DND-41 (cell line): Measurements from ENCODE around the gene BNC2.

Source experiments
- ATAC-seq: fragments of 200-7000 bp; cut with Tn5 transposase; 3 replicates; pipeline ENCODE4 v1.9.1; 2021; ENCODE audit warnings: low read depth; ENCODE audit not compliant: insufficient read depth
- DNase-seq: peaks from one replicate; pipeline ENCODE4 v3.0.0-alpha.2; 2020
- H2AFZ ChIP-seq: 2 replicates; pipeline ENCODE4 v1.6.0; 2012; ENCODE audit warnings: low read depth, low read length
- H3K27ac ChIP-seq: 2 replicates; pipeline ENCODE4 v1.5.1; 2012; ENCODE audit warnings: low read length, inconsistent platforms
- H3K27me3 ChIP-seq: fragments of 200-600 bp; sonication (generic); 2 replicates; pipeline ENCODE4 v1.6.0; 2012; ENCODE audit warnings: low read length, mild to moderate bottlenecking, inconsistent platforms; ENCODE audit not compliant: insufficient read depth, poor library complexity
- H3K36me3 ChIP-seq: 2 replicates; pipeline ENCODE4 v1.5.1; 2012; ENCODE audit warnings: low read length, inconsistent platforms; ENCODE audit not compliant: insufficient read depth
- H3K4me1 ChIP-seq: 2 replicates; pipeline ENCODE4 v1.5.1; 2012; ENCODE audit warnings: mild to moderate bottlenecking, low read length; ENCODE audit not compliant: insufficient read depth
- H3K4me2 ChIP-seq: 2 replicates; pipeline ENCODE4 v1.6.0; 2012; ENCODE audit warnings: mild to moderate bottlenecking, moderate library complexity, low read length, inconsistent platforms; ENCODE audit not compliant: insufficient read depth
- H3K4me3 ChIP-seq, 2 experiments: fragments of 200-600 bp in 1 of 2; shearing (Covaris generic) in 1 of 2; 2 replicates each; pipeline ENCODE4 v1.5.1; 2012 to 2016; ENCODE audit warnings: inconsistent platforms in 2 of 2, low read length in 2 of 2, mild to moderate bottlenecking in 2 of 2, low read depth in 1 of 2, moderate library complexity in 1 of 2
- H3K79me2 ChIP-seq: 2 replicates; pipeline ENCODE4 v1.6.0; 2012; ENCODE audit warnings: low read length, inconsistent platforms; ENCODE audit not compliant: insufficient read depth
- H3K9ac ChIP-seq: 2 replicates; pipeline ENCODE4 v1.6.0; 2012; ENCODE audit warnings: low read depth, mild to moderate bottlenecking, inconsistent platforms, low read length, moderate library complexity
- H3K9me3 ChIP-seq: 2 replicates; pipeline ENCODE4 v1.5.1; 2012; ENCODE audit warnings: low read length, moderate library complexity, mild to moderate bottlenecking, inconsistent platforms; ENCODE audit not compliant: insufficient read depth, severe bottlenecking
- H4K20me1 ChIP-seq: 2 replicates; pipeline ENCODE4 v1.6.0; 2012; ENCODE audit warnings: low read length; ENCODE audit not compliant: insufficient read depth
- EZH2 ChIP-seq: IDR thresholded peaks from 3 replicates; pipeline ENCODE4 v1.6.1; 2012; ENCODE audit warnings: borderline replicate concordance, low read depth, mild to moderate bottlenecking, moderate library complexity, low read length, inconsistent platforms; ENCODE audit not compliant: severe bottlenecking
- TF ChIP-seq, protein P1 (sequence below): IDR thresholded peaks from 2 replicates; pipeline ENCODE4 v1.5.1; 2012; ENCODE audit warnings: borderline replicate concordance, low read length, moderate library complexity, mild to moderate bottlenecking; ENCODE audit not compliant: poor library complexity, severe bottlenecking; ENCODE audit errors: extremely low read depth

BNC2 gene

DNA sequence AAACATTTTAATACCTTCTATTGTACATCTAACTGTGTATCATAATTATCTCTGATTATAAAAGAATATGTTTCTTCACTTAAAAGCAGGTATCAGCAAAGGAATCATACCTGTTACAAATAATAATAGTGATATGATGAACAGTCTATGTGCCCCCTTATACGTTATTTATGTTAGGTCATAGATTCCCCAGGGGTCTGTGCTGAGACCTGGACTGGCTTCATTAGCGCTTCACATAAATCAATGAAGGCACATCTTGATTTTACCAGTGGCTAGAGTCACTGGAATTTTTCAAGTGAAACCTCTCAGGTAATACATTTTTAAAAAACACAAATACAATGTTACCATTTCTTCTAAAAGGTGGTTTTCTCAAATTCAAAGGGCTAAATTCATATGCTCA, 275.2 kb downstream of the BNC2 start:
- H3K4me2 ChIP-seq = no peak overlapping the region
- H3K36me3 ChIP-seq = no peaks in the 10 kb centered on the region
- DNase-seq (no peak), ATAC-seq (no peak)
- H3K4me1 ChIP-seq = no peaks in the 10 kb centered on the region
- no peak overlapping the region for H3K27ac ChIP-seq
- no peak overlapping the region for H3K4me3 ChIP-seq
- no peak overlapping the region for H3K9ac ChIP-seq
- H3K79me2 ChIP-seq = no peaks in the 10 kb centered on the region
- no peaks in the 10 kb centered on the region for H3K27me3 ChIP-seq
- TF ChIP-seq, protein P1, sequence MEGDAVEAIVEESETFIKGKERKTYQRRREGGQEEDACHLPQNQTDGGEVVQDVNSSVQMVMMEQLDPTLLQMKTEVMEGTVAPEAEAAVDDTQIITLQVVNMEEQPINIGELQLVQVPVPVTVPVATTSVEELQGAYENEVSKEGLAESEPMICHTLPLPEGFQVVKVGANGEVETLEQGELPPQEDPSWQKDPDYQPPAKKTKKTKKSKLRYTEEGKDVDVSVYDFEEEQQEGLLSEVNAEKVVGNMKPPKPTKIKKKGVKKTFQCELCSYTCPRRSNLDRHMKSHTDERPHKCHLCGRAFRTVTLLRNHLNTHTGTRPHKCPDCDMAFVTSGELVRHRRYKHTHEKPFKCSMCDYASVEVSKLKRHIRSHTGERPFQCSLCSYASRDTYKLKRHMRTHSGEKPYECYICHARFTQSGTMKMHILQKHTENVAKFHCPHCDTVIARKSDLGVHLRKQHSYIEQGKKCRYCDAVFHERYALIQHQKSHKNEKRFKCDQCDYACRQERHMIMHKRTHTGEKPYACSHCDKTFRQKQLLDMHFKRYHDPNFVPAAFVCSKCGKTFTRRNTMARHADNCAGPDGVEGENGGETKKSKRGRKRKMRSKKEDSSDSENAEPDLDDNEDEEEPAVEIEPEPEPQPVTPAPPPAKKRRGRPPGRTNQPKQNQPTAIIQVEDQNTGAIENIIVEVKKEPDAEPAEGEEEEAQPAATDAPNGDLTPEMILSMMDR = no peak
- no peak overlapping the region for H2AFZ ChIP-seq
- no peaks in the 10 kb centered on the region for H3K9me3 ChIP-seq
- no peaks in the 10 kb centered on the region for H4K20me1 ChIP-seq

DNA sequence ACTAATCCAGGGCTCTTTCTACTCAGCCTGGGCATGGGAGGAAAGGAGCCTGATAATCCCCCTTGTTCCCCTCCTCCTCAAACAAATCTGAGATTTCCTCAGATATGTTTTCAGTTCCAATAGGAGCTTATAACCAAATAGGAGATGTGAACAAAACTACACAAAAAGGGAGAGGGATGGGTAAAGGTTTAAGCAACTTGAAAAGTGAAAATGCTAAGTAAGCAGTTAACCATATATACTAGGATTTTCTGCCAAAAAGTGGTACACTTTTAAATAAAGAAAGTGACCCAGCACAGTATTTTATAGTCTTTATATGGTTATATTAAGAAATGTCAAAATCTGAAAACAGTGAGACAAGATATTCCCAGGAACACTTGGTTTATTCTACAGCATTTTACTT, 275.7 kb downstream of the BNC2 start:
- Histone ChIP-seq H3K27ac (no peak overlapping the region), H3K79me2 (no peaks in the 10 kb centered on the region), H3K4me1 (no peaks in the 10 kb centered on the region), H4K20me1 (no peaks in the 10 kb centered on the region), H3K9me3 (no peaks in the 10 kb centered on the region), H3K36me3 (no peaks in the 10 kb centered on the region), H3K9ac (no peak overlapping the region), H3K27me3 (no peaks in the 10 kb centered on the region), H2AFZ (no peak overlapping the region), H3K4me3 (no peak overlapping the region), H3K4me2 (no peak overlapping the region)
- no peak for DNase-seq
- no peak for ATAC-seq
- no peak for TF ChIP-seq EZH2
- TF ChIP-seq, protein P1 = no peak

DNA sequence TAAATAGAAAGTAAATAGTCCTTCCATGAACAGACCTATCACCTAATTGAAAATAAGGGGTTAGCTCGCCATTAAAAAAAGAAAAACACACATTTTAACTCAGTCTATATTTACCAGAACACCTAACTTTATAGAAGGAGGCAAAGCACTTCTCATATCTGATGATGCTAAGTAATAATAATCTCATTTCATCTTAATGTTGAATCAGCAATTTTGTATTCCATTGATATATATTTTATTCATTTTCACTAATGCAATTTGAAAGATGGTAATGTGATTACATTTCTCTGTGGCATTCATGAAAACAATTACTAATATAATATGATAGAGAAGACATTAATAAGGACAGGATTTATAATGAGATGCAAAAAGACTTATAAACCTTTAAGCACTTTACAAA, 276.7 kb downstream of the BNC2 start:
- no peak overlapping the region for H3K4me2 ChIP-seq
- H2AFZ ChIP-seq = no peak overlapping the region
- H3K9me3 ChIP-seq = no peaks in the 10 kb centered on the region
- DNase-seq = no peak
- H3K27ac ChIP-seq = no peak overlapping the region
- no peak overlapping the region for H3K4me3 ChIP-seq
- H3K79me2 ChIP-seq = no peaks in the 10 kb centered on the region
- no peaks in the 10 kb centered on the region for H3K27me3 ChIP-seq
- TF ChIP-seq, protein P1 = no peak
- TF ChIP-seq EZH2 = no peak
- no peaks in the 10 kb centered on the region for H3K4me1 ChIP-seq
- no peak overlapping the region for H3K9ac ChIP-seq
- H4K20me1 ChIP-seq = no peaks in the 10 kb centered on the region
- ATAC-seq = no peak
- H3K36me3 ChIP-seq = no peaks in the 10 kb centered on the region

DNA sequence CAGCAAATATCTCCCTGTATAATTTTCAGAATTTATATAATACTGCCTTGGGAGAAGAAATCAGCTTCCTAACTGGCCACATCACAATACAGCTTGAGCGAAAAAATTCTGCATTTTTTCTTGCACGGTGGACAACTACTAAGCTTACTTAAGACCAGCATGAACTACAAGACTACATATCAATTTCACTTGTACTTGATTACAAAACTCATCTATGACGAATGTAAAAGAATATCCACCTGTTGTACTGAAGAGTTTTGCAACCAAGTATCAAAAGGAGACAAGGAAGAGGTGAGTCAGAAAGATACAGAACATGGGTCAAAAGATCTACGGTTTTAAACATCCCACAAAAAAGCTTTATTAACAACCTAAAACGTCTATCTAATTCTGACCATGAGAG, 279.4 kb downstream of the BNC2 start:
- Histone ChIP-seq H3K9me3 (no peaks in the 10 kb centered on the region), H3K27me3 (no peaks in the 10 kb centered on the region), H3K4me3 (no peak overlapping the region), H4K20me1 (no peaks in the 10 kb centered on the region), H3K27ac (no peak overlapping the region), H3K9ac (no peak overlapping the region), H2AFZ (no peak overlapping the region), H3K36me3 (no peaks in the 10 kb centered on the region), H3K4me2 (no peak overlapping the region), H3K79me2 (no peaks in the 10 kb centered on the region), H3K4me1 (no peaks in the 10 kb centered on the region)
- no peak for DNase-seq
- no peak for TF ChIP-seq EZH2
- TF ChIP-seq, protein P1 = no peak
- ATAC-seq = no peak
